ENCODE data around the gene ADAMTS12.

ADAMTS12 gene

GRCh38 chr5:33748754-33749153 is 143.0 kb downstream of the ADAMTS12 start:
- TF ChIP-seq, protein P1, sequence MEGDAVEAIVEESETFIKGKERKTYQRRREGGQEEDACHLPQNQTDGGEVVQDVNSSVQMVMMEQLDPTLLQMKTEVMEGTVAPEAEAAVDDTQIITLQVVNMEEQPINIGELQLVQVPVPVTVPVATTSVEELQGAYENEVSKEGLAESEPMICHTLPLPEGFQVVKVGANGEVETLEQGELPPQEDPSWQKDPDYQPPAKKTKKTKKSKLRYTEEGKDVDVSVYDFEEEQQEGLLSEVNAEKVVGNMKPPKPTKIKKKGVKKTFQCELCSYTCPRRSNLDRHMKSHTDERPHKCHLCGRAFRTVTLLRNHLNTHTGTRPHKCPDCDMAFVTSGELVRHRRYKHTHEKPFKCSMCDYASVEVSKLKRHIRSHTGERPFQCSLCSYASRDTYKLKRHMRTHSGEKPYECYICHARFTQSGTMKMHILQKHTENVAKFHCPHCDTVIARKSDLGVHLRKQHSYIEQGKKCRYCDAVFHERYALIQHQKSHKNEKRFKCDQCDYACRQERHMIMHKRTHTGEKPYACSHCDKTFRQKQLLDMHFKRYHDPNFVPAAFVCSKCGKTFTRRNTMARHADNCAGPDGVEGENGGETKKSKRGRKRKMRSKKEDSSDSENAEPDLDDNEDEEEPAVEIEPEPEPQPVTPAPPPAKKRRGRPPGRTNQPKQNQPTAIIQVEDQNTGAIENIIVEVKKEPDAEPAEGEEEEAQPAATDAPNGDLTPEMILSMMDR (IDR thresholded peaks at IDR 0.05; ENCODE audit: low read depth, low read length), result no peak
- H3K4me3 ChIP-seq (ENCODE audit: low read depth, low read length), result no peak overlapping the region

- no peak overlapping the region for H3K4me3 ChIP-seq (ENCODE audit: low read depth, low read length)
- TF ChIP-seq, protein P1 (IDR thresholded peaks at IDR 0.05; ENCODE audit: low read depth, low read length), result no peak
Measured at GRCh38 chr5:33745101-33745770, 146.6 kb downstream of the ADAMTS12 start.

DNA sequence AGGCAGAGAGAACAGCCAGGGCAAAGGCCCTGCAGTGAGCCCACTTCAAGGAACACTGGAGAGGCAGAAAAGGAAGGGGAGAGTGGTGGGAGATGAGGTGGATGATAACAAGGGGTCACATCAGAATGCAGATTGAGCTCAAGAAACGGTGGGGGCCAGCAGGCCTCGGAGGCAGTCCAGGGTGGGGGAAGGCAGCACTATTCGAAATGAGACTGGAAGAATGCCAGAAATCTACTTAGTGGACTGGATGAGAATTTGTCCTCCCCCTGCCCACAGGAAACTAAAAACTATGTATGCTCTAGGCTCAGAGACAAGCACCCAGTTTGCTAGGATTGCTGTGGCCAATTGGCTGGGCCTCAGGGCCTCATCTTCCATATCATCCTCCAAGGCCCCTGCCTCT is 148.7 kb downstream of the ADAMTS12 start:
- TF ChIP-seq, protein P1 (IDR thresholded peaks at IDR 0.05; ENCODE audit: low read depth, low read length), result no peak
- H3K4me3 ChIP-seq (ENCODE audit: low read depth, low read length), result no peak overlapping the region

- no peak overlapping the region for H3K4me3 ChIP-seq (ENCODE audit: low read depth, low read length)
- TF ChIP-seq, protein P1 (IDR thresholded peaks at IDR 0.05; ENCODE audit: low read depth, low read length), result no peak
Measured at GRCh38 chr5:33742181-33742580, 149.6 kb downstream of the ADAMTS12 start.

DNA sequence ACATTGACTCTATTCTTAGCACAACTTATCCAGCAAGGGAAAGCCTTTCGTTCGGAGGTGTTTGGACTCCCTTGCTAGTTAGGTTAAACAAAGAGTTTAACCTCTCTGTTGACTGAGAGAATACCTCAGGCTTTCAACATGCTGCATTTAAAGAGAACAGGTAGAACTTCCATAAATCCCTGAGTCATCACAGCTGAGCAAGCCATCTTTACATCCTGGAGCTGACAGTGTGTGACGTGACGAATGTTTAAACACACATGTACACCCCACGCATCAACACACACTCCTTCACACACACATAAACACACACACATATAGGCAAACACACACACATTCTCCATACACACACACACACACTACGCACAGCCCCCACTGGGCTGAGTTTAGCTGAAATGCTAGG is 152.8 kb downstream of the ADAMTS12 start:
- no peak overlapping the region for H3K4me3 ChIP-seq (ENCODE audit: low read depth, low read length)
- TF ChIP-seq, protein P1 (IDR thresholded peaks at IDR 0.05; ENCODE audit: low read depth, low read length), result no peak

DNA sequence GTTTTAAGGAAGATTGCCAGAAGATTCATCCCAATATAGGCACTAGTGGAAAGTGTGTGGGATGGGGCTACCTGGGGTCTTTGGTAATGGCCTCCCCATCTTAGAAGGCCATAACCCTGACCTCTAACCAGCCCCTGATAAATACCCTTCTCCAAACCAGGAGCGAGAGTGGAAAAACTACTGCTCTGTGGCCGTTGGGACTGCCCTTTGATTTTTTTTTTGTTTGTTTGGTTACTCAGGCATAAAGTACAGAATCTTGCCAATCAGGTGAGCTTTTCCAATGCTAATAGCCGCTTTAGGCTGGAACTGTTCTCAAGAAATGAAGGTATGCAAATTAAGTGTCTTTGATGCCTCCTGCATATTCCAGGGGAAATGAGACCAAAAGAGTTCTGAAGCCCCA is 153.7 kb downstream of the ADAMTS12 start:
- no peak overlapping the region for H3K4me3 ChIP-seq (ENCODE audit: low read depth, low read length)
- TF ChIP-seq, protein P1 (IDR thresholded peaks at IDR 0.05; ENCODE audit: low read depth, low read length), result no peak

DNA sequence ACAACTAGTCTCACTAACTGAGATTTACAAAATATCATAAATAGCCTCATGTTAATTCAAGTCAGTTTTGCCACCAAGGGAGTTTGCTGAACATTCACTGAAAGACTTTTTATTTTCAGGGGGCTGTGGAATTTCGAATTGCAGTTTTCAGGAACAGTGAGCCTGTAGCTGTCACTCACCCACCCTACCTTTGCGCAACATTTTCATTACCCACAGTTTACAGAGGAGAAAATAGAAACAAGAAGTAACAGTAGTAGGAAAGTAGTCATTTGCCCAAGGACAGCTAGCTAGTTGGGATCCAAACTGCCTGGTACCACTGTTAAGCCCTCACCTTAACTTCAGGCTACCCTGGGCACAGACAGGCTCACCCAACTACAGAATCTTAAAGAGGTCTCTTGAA is 154.1 kb downstream of the ADAMTS12 start:
- no peak overlapping the region for H3K4me3 ChIP-seq (ENCODE audit: low read depth, low read length)
- TF ChIP-seq, protein P1 (IDR thresholded peaks at IDR 0.05; ENCODE audit: low read depth, low read length), result no peak
